ENCODE data around the gene FXN.
A peak's percentile ranks its signal among the peaks of the same experiment; 100 is the strongest.
"Not testable (repeated sequence)": the region's sequence is repeated elsewhere in the genome, so short reads cannot be mapped to it uniquely, and the experiment has no call there.

The FXN gene

DNA sequence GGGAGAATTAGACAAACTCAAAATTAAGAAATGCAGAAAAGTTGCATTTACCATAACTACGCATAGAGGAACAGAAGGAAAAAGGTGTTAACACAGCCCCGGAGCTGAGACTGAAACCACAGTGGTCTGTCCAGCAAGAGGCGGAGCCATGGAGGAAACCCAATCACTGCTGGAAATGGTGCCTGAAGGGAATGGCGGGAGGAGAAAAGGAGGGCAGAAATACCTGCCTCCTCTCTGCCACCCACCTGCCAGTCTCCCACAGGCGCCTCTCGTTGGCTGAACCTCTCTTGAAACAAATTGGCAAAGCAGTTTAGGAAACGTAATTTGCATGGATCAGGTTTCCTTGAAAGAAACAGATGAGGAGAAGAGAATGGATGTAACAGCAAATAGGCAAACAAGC, 11.9 kb upstream of the FXN start:
- no peak for DNase-seq

DNA sequence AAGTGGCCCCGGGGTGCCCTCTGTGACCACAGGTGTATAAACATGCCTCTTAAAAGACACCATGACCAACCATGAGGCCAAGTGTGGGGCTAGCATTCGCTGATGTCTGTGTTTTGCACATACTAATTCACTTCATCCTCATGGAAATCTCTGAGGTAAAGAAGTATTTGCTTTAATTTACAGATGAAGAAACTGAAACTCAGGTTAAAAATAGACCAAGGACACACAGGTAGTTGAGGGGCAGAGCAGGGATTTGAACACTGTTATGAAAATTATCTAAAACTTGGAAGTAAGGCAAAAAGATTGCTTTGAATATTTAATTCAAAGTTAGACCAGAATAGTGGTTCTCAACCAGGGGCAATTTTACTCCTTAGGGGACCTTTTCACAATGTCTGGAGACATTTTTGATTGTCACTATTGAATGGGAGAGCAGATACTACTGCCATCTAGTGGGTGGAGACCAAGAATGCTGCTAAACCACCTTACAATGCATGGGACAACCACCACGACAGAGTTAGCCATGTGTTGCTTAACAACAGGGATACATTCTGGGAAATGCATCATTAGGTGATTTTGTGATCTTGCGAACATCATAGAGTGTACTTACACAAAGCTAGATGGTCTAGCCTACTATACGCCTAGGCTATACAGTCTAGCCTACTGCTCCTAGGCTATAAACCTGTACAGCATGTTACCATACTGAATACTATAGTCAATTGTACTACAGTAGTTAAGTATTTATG, 8.0 kb upstream of the FXN start:
- DNase-seq = peak in 14 of 58 donors; percentile 2 to 41 (median 8)

DNA sequence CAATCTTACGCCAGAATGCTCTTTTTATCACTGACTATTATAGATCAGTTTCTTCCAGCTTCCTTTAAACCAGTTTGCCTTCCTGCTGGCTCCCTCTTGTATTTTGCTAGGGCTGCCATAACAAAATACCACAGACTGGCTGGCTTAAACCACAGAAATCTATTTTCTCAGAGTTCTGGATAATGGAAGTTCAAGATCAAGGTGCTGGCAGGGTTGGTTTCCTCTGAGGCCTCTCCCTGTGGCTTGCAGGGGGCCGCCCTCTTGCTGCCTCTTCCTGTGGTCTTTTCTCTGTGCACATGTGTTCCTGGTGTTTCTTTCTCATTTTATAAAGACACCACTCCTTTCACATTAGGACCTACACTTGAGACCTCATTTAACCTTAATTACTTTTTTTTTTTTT, 6.8 kb upstream of the FXN start:
- DNase-seq = no peak

DNA sequence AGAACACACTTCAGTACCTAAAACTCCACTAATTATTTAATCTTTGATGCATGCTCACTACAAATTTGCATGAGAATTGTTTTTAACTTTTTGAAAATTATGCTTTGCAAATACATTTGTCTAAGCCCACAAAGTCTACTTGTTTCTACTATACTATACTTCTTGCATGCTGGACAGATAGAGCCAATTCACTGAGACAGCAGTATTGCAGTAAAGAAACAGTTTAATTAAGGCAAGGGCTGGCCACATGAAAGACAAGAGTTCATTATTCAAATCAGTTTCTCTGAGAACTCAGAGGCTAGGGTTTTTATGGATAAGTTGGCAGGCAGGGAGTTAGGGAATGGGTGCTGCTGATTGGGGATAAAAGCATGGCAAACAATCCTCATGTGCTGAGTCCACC, 6.0 kb upstream of the FXN start:
- no peak for DNase-seq

DNA sequence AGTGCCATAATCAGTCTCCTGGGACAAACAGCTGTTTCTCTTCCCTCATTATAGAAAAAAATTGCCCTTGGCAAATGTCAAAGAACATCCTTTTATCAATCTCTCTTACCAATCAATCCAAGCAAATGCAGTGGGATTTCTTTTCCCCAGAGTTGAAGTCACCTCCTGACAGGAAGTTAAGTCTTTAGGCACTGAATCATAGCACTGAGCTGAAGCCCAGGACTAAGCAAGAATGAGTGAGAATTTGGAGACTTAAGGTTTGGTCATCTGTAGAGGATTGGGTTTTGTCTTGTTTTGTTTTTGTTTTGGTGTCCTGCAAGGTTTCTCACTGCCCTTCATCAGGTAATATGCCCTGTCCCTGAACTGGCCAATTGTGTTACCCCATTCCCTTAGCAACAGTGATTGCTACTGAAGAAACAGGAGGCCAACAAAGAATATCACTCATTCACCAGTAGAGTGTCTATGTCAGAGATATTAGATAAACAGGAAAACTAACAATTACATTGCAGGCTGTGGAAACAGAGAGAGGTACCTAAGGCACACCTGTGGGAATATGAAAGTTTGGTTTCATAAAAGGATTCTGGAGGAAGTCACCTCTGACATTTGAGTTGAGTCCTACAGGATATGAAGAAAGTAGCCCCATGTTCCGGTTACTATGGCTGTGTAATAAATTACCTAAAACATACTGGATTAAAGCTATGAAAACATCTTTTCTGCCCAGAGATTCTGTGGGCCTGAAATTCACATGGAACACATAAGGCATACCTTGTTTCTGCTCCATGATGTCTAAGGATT, 4.5 kb upstream of the FXN start:
- DNase-seq = no peak

DNA sequence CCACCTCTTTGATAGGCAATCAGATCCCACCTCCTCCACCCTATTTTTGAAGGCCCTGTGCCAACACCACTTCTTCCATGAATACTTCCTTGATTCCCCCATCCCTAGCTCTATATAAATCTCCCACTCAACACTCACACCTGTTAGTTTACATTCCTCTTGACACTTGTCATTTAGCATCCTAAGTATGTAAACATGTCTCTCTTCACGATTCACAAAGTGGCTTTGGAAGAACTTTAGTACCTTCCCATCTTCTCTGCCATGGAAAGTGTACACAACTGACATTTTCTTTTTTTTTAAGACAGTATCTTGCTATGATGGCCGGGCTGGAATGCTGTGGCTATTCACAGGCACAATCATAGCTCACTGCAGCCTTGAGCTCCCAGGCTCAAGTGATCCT, 1.5 kb upstream of the FXN start:
- DNase-seq = no peak

DNA sequence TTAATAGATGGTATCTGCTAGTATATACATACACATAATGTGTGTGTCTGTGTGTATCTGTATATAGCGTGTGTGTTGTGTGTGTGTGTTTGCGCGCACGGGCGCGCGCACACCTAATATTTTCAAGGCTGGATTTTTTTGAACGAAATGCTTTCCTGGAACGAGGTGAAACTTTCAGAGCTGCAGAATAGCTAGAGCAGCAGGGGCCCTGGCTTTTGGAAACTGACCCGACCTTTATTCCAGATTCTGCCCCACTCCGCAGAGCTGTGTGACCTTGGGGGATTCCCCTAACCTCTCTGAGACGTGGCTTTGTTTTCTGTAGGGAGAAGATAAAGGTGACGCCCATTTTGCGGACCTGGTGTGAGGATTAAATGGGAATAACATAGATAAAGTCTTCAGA, 757 bp downstream of the FXN start:
- DNase-seq = peak in 1 of 58 donors; percentile 42

DNA sequence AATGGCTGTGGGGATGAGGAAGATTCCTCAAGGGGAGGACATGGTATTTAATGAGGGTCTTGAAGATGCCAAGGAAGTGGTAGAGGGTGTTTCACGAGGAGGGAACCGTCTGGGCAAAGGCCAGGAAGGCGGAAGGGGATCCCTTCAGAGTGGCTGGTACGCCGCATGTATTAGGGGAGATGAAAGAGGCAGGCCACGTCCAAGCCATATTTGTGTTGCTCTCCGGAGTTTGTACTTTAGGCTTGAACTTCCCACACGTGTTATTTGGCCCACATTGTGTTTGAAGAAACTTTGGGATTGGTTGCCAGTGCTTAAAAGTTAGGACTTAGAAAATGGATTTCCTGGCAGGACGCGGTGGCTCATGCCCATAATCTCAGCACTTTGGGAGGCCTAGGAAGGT, 1.2 kb downstream of the FXN start:
- no peak for DNase-seq

DNA sequence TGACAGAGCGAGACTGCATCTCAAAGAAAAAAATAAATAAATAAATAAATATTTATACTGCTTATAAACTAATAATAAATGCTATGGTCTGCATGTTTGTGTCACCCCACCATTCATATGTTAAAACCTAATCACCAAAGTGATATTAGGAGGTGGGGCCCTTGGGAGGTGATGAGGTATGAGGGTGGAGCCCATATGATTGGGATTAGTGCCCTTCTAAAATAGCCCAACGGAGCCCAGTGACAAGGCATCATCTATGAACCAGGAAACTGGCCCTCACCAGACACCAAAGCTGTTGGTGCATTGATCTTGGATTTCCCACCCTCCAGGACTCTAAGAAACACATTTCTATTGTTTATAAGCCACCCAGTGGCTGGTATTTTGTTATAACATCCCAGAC, 5.1 kb downstream of the FXN start:
- DNase-seq = no peak

DNA sequence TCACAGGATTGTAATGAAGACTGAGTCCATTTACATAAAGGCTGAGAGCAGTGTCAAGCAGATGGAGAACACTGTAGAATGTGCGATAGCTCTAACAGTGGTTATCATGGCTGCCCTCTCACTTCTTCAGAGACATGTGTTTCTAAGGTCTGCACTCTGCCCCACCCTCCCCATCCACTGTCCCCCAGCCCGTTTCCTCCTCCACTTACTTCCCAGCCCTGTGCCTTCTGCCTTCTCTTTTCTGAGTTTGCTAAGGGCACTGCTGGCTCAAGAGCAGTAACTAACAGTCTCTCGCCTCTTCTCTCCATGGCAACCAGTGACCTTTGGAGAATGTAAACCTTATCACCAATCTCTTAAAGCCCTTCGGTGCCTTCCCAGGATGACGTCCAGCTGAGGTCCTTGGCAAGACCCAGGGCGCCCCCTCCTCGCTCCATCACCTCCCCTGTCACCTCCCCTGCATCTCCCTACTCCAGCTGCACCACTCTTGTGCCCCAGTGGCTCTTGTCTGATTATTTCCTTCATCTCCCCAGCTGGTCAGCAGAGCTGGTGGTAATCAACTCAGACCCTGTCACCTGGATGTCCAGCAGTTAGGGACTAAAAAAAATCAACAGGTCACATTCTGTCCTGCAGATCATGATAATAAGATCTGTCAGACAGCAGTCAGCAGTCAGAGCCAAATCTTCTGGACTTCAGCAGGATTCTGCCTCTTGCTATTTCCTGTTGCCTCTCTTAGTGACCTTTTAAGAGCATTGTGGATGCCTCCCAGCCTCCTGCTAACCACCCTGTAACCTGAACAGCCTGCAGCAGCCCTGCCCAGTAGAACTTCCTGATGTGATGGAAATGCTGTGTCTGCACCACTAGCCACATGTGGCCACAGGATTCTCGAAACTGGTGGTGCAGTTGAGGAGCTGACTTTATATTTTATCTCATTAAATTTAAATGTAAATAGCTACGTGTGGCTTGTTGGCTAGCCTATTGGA, 9.0 kb downstream of the FXN start:
- no peak for DNase-seq

DNA sequence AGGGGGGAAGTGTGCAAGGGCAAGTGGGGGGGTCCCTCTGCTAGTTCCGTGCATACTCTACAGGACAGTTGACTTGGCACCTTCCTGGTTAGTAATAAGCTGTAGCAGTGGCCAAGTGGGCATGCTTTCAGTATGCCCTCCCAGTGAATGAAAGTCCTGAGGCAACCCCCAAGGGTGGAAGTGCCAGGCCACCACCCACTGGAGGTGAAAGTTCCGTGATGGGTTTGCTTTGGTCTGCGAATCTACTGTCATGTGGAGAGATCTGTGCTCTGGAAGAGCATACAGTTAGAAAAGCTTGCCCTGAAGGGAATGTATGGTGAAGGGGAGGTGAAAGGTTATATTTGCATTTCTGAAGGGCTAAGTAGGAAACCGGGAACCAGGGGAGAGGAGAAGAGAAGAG, 10.3 kb downstream of the FXN start:
- DNase-seq = no peak

DNA sequence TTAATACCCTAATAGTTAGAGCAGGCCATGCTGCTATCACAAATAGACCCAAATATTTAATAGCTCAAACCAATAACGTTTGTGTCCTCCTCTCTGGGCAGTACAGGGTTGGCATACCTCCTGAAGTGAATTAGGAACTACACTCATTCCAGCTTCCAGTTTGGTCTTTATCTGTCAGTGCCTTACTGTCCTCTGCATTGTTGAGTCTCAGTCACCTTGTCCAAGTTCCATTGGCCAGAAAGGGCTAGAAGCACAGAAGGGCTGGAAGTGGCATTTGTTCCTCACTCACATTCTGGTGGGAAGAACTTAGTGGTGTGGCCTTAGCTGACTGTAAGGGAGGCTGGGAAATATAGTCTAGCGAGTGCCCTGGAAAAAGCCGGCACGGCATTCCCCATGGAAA, 11.2 kb downstream of the FXN start:
- no peak for DNase-seq

DNA sequence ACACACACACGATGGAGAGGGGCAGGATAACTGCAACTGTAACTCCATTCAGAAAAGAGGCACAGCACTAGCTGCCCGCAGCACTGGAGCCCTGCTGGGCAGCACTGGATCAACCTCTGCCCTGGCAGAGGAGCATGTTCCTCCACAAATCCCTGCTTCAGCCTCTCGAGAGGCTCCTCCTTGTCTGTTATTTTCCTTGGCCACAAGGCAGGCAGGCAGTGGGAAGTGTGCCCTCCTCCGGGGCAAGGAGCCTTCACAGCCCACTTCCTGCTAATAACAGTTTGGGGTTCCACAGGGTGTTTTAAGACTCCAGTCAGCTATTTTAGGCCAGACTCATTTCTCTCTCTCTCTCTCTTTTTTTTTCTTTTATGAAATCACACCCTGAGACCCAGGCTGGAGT, 11.8 kb downstream of the FXN start:
- DNase-seq = no peak

DNA sequence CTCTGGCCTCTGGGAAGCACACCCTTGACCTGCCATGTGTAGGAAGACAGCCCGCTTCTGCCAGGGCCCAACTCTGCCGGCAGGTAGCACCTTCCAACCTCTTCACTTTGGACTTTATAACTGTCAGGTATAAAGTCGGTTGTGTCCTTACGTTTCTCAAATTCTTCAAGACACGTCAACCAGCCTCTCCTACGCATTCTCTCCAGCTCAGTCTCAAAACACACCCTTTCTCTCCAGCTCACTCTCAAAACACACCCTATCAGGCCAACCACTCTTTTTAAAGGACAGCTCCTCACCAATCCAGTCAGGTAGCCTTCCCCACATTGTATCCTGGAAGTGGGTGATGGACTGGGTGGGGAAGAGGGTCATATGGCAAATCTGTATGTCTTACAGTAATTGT, 13.5 kb downstream of the FXN start:
- no peak for DNase-seq

DNA sequence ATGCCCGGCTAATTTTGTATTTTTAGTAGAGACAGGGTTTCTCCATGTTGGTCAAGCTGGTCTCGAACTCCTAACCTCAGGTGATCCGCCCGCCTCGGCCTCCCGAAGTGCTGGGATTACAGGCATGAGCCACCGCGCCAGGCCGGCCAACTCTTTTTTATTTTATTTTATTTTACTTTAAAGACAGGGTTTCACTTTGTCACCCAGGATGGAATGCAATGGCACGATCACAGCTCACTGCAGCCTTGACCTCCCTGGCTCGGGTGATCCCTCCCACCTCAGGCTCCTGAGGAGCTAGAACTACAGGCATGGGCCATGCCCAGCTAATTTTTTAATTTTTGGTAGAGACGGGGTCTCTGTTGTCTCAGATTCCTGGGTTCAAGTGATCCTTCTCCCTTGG, 15.4 kb downstream of the FXN start:
- DNase-seq = not testable (repeated sequence)

DNA sequence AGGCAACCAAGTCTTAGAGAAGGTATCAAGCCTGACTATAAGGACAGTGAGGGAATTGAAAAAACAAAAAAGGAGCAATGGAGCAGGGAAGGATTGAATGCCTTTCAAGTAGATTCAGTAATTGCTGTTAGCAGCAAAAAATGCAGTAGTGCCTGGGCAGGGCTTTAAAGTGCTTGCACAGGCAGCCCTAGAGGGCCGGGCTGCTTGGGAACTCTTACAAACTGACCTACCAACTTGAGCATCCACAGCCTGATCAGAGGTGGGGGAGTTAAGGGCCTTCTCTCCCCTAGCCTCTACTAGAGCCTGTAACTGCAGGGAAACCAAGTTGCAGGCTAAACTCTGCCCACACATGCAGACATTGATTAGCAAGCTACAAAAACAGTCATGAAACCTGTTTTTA, 19.4 kb downstream of the FXN start:
- DNase-seq = no peak

DNA sequence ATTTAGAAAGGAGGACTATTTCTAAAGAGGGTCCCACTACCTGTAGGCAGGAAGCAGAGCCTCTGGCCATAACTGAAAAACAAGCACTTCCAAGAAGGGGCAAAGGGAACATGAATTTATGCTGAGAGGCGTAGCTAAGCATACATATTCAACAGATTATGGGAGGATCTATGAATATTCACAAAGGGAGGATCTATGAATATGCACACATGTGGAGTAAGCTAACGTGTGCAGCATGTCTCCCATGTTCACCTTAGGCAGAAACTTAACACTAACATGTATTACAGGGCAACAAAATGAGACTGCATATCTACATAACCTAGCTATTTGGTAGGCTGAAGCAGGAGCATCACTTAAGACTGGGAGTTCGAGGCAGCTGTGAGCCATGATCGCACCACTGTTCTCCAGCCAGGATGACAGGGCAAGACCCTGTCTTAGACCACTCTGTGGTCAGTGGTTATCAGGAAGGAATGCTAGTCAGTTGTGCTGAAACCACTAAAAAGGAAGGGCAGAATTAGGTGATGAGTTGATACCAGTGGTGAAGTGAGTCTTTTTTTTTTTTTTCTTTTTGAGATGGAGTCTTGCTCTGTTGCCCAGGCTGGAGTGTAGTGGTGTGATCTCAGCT, 20.8 kb downstream of the FXN start:
- no peak for DNase-seq

DNA sequence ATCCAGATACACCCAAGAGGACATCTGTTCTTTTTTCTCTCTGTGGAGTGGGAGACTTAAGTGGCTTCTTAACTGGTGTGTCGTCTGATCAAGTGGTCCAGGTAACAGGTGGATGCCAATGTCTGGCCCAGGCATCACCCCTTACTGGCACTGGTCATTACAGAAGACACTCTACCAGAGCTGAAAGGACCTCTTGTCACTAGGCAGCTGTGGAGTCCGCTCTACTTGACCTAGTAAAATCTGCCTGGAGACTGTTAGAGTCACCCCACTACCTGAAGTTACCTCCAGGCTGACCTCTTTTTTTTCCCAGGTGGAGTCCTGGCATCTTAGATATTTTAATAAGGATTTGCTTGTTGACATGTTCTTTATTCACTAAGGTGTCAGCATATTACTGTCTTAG, 22.5 kb downstream of the FXN start:
- DNase-seq = no peak

DNA sequence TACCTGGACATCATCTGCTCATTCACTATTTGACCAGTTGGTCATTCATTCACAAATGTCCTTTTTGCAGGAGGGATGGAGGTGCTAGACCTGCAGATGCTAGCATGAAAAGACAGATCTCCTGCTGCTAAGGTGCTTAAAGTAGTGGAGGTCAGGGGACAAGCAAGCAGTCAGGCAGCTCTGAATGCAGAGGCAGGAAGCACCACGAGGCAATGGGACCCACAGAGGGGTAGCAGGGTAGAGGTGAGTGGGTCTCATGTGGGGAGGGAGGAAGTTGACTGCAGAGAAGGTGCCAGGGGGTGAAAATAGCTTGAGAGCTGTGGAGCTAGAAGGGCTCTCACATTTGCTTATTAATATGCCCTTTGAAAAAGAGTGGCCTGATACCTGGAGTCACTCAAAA, 25.2 kb downstream of the FXN start:
- DNase-seq = no peak

DNA sequence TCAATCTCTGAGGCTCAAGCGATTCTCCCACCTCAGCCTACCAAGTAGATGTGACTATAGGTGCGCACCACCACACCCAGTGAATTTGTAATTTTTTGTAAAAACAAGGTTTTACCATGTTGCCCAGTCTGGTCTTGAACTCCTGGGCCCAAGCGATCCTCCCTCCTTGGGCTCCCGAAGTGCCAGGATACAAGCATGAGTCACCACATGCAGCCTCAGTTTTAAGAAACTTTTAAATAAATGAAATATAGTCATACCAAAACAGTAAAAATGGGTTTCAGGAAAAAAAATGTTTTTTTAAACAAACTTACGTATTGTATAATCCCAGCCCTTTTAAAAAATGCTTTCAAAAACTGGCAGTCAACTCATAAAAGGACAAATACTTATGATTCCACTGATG, 26.6 kb downstream of the FXN start:
- no peak for DNase-seq

DNA sequence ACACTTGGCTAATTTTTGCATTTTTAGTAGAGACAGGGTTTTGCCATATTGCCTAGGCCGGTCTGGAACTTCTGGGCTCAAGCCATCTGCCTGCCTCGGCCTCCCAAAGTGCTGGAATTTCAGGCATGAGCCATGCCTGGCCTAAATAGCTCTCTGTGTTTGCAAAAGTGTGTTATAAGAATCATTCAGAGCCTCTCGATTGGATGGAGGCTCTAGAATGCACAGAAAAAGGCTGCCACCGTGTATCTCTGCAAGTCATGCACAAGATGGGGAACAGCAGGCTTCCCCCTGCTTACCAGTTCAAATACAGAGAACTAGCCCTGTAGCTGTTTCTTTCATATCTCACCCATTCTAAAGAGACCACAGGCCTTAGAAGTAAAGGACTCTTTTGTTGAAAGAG, 28.3 kb downstream of the FXN start:
- DNase-seq = no peak

All from anterior cingulate cortex (tissue), 58 donors.